Esophagus squamous epithelium (tissue), 4 donors: ENCODE data around the gene UPF1.

Source experiments
- POLR2A ChIP-seq, 4 donors: fragments of 450-650 bp; IDR thresholded peaks; one replicate each; pipeline ENCODE4 v1.6.1; 2017; ENCODE audit warnings: antibody characterized with exemption in 4 of 4, mild to moderate bottlenecking in 4 of 4, moderate library complexity in 3 of 4
- TF ChIP-seq, protein P1 (sequence below), 6 experiments: fragments of 450-650 bp in 4 of 6; fragments of 200-600 bp in 2 of 6; sonication (generic) in 2 of 6; IDR thresholded peaks; one replicate each; pipeline ENCODE4 v1.5.1; 2016 to 2019; ENCODE audit warnings: antibody characterized with exemption in 6 of 6, mild to moderate bottlenecking in 4 of 6, moderate library complexity in 4 of 6

DNA sequence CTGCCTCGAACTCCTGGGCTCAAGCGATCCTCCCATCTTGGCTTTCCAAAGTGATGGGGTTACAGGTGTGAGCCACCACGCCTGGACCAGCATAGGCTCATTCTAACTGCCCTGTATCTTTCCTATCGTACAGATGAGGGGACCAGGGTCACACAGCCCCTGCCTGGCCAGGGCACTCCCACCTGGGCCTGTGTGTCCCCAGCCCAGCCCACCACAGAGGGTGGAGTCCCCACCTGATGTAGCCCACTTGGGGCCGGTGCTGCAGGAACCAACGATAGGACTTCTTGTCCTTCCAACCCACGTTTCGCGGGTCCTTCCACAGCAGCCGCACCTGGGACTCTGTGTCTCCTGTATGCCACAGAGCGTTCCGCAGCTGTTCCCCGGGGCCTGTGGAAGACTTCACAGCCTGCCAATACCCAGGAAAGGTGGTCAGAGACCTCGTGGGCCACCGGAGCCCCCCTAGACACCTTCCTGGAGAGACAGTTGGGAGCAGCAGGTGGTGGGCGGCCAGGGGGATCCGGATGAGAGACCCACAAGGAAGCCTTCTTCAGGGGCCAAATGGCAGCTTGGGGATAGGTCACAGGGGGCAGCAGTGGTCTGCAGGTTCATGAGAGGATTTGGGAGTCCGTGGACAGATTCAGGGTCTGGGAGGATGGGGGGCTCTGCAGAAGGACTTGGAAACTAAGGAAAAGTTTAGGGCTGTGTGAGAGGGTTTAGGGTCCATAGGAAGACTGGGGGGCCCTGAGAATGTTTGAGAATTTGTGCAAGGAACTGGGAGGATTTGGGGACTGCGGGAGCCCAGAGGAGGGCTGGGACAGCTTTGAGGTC is 47.6 kb upstream of the UPF1 start:
- TF ChIP-seq, protein P1, sequence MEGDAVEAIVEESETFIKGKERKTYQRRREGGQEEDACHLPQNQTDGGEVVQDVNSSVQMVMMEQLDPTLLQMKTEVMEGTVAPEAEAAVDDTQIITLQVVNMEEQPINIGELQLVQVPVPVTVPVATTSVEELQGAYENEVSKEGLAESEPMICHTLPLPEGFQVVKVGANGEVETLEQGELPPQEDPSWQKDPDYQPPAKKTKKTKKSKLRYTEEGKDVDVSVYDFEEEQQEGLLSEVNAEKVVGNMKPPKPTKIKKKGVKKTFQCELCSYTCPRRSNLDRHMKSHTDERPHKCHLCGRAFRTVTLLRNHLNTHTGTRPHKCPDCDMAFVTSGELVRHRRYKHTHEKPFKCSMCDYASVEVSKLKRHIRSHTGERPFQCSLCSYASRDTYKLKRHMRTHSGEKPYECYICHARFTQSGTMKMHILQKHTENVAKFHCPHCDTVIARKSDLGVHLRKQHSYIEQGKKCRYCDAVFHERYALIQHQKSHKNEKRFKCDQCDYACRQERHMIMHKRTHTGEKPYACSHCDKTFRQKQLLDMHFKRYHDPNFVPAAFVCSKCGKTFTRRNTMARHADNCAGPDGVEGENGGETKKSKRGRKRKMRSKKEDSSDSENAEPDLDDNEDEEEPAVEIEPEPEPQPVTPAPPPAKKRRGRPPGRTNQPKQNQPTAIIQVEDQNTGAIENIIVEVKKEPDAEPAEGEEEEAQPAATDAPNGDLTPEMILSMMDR (IDR thresholded peaks at IDR 0.05): no peak
- TF ChIP-seq POLR2A (IDR thresholded peaks at IDR 0.05): no peak
